Thoracic aorta endothelial cell (primary cell): Measurements from ENCODE around the gene EIF1B. TPM values are rescaled to one million over a fixed set of nuclear protein-coding genes. Genes with fewer than 3 reads are reported as not detected.

ENCODE experiments used
- total RNA-seq: library from RNA; depleted of rRNA; stranded (reverse); fragments of >200 nt; gene quantifications from 2 replicates; pipeline ENCODE4 v1.2.3, GENCODE V29; 2012

The EIF1B gene
- 26.1 and 28.9 TPM in 2 replicates for total RNA-seq

GRCh38 chr3:40309418-40309924 lies at the start of gene EIF1B:
Gene EIF1B, plus strand, starts transcription at chr3:40309707. Its CDS starts 235 bp downstream, at chr3:40309942.

Other genes with a start within 250 kb of the EIF1B start
- gene ENTPD3, start 77.5 kb downstream of the EIF1B start, total RNA-seq = 0.07 and 0.13 TPM in 2 replicates
- gene RPL14, start 147.6 kb downstream of the EIF1B start, total RNA-seq = 428 and 613 TPM in 2 replicates
- gene ZNF619, start 167.4 kb downstream of the EIF1B start, total RNA-seq = 6.1 and 8.8 TPM in 2 replicates
- gene ZNF620, start 196.3 kb downstream of the EIF1B start, total RNA-seq = 5.6 and 7.0 TPM in 2 replicates
- 21.5 and 22.5 TPM in 2 replicates for gene ZNF621, start 215.3 kb downstream of the EIF1B start, total RNA-seq